NAMALWA (cell line): ENCODE data around the gene PDE4D.
"Not testable (repeated sequence)": the region's sequence is repeated elsewhere in the genome, so short reads cannot be mapped to it uniquely, and the experiment has no call there.

Experiments used
- DNase-seq: peaks from one replicate; pipeline ENCODE4 v3.0.0-alpha.2; 2015; ENCODE audit warnings: low spot score

The PDE4D gene

DNA sequence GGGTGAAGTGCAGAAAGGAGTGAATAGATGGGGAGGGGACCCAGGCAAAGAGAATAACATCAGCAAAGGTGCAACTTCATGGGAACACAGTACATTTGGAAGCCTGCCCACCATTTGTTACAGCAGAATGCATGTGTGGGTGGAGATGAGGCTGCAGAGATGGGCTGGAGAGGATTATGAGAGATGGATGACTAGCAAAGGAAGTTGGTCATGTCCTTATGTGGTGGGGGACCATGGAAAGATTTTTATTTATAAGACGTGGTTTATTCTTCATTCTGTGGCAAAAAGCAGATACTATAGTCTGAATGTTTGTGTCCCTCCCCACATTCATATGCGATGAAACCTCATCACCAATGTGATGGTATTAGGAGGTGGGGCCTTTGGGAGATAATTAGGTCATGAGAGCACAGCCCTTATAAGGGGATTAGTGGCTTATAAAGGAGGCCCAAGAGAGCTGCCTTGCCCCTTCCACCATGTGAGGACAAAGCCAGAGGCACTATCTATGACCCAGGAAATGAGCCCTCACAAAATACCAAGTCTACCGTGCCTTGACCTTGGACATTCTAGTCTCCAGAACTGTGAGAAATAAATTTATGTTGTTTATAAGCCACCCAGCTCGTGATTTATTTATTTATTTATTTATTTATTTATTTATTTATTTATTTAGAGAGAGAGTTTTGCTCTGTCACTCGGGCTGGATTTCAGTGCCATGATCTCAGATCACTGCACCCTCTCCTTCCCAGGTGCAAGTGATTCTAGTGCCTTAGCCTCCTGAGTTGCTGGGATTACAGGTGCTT is 827.0 kb downstream of the PDE4D start:
- DNase-seq = no peak

GRCh38 chr5:59065554-59065953 is 828.0 kb downstream of the PDE4D start:
- no peak for DNase-seq

DNA sequence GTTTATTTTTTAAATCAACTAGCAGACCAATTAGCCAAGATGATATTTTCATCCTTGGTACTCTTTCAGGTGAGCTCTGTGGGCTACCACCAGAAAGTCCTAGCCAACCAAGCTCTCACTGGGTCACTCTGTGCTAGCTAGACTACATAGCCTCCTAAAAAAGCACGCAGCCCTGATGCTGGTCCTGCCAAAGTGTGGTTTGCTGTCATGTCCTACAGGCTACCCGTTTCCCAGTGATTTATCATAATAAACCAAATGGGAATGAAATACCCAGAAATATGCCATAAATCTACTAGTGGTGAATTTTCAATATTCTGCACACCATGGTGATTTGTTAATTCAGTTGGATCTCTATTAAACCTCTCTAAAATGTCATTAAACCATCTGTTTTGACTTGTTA is 829.2 kb downstream of the PDE4D start:
- no peak for DNase-seq

GRCh38 chr5:59062986-59063683 is 830.4 kb downstream of the PDE4D start:
- no peak for DNase-seq

DNA sequence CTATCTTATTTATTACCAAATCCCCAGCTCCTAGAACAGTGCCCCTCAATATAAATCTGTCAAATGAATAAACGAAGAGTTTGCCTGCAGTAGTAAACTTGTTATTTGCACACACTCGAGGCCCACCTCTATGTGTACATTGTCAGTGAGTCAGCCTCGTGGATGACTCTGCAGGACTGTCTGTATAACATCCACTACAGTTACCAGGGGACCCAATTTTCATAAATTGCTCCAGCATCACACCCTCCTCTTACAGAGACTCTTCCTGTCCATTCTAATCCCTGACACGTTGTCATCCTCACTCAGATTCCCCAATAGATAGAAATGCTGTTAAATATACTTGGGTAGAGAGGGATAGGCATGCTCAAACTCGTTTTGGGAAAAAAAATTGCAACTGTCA is 832.1 kb downstream of the PDE4D start:
- no peak for DNase-seq

DNA sequence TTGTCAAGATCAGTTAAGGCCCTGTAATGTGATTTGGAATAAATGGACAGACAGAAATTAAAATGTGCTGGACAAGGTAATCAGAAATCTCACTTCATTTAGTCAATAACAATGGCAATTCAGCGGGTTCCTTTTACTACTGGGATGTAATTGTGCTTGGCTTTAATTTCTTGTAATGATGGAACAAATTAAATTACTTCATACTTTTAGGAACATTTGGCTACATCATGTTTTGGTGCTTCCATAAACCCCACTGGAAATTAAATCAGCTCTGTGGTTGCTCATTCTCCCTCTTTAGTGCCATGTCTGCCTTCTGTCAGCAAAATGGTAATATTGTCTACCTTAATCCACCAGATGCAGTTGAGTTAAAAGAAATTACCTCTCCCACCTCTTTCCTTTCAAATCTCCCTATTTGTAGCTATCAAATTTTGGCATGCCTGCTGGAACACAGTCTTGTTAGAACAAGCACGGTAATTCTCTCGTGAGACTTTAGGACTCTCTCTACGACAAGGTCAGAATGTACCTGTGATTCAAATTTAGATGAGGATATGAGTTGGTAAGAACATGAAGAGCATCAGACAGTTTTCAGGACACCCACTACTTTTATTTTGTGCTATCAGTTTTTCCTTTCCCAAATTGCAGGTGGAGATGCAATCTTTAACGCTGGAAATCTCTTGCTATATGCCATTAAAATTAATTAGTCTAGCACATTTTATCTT is 834.4 kb downstream of the PDE4D start:
- no peak for DNase-seq

DNA sequence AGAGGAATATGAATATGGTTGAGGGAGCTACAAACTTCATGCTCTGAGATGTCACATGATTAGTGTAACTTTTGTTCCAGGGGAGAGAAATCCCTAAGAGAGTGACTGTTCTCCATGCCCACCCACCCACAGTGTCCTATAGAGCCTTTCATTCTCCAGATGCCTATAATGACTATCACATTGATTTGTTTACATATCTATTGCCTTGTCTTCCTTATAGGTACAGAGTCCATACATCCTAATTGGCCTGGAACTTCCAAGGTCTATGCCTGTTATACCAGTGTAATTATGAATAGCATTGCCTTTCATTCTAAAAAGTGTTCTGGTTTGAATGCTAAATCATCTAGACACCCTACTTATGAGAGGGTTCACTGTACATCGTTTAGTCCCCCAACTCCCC is 835.3 kb downstream of the PDE4D start:
- DNase-seq = no peak

- not testable (repeated sequence) for DNase-seq
Observed at GRCh38 chr5:59056599-59056998, 836.9 kb downstream of the PDE4D start.

GRCh38 chr5:59055745-59056448 is 837.6 kb downstream of the PDE4D start:
- DNase-seq = no peak

DNA sequence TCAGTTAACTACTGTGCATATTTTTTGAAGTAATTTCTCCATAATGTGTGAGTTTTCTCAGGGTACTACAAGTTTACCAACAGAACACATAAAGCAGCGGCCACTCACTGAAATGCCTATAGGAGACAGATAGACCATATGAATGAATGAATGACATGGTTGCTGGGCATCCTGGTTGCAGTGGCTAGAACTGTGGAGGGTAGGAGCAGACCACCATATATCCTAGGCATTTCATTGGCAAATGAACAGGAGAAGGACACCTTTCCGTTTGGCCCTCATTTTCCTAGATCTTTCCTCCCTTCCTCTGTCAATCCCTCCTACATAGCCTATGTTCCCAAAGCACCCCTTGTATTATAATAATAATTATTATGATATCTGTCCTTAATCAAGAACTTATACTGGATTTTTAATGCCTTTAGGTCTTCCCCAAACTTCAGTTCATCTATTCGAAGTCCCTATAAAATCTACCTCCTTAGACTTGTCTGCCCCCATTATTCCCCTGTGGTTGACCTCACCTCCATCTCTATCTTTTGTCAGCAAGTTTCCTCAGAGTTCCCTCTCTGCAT is 838.5 kb downstream of the PDE4D start:
- no peak for DNase-seq

DNA sequence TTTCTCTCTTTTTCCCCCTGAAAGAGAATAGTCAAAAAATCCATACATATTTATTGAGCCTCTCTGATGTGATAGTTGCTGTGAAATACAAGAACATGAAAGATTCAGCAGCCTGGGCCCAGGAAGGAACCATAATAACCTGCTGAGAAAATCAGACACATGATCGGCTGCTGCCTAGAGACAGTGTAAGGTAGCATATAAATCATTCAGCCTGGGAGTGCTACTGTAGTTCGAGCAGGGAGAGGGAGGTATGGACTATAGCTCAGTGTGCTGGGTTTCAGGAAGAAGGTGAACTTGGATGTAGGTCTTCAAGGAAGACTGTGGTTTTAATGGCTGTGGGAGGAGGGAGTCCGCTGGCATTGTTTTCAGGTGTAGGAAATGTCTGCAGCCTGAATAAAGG is 841.6 kb downstream of the PDE4D start:
- no peak for DNase-seq

DNA sequence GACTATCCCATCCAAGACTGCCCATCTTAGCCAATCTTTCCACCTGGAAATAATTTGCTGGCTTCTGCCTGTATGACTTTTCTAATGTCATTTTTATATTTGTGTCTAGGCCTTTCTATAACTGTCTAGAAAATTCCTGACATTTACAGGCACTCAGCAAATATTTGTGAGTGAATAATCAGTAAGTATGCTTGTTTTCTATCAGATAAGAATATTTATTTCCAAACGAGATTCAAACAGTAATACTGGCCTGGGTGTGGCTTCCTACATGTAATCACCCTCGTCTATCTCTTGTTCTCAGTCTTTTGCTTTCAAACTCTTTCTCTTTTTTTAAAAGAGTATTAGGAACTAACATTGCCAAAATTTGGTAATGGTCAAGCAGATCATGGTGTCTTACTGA is 844.4 kb downstream of the PDE4D start:
- no peak for DNase-seq

- DNase-seq = no peak
Observed at GRCh38 chr5:59042201-59043055, 851.1 kb downstream of the PDE4D start.

DNA sequence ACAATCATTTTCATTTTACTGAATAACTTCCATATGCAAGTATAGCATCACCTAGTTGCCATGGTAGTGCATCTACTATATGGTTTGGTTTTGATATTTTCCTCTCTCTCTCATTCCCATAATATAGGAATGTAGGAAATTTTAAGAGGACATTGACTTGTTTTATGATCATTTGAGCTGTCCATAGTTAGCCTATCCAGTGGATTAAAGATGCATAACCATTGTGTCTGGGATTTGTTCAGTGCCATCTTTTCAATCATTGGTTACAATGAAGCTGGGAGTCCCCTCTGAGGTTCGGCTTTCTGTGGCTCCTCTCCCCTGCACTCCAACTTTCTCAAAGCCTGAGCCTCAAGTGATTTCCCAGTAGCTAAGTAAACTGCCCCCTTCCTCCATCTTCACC is 852.2 kb downstream of the PDE4D start:
- no peak for DNase-seq

GRCh38 chr5:59040804-59041201 is 852.7 kb downstream of the PDE4D start:
- no peak for DNase-seq

- DNase-seq = no peak
Observed at GRCh38 chr5:59040024-59040803, 853.3 kb downstream of the PDE4D start.

DNA sequence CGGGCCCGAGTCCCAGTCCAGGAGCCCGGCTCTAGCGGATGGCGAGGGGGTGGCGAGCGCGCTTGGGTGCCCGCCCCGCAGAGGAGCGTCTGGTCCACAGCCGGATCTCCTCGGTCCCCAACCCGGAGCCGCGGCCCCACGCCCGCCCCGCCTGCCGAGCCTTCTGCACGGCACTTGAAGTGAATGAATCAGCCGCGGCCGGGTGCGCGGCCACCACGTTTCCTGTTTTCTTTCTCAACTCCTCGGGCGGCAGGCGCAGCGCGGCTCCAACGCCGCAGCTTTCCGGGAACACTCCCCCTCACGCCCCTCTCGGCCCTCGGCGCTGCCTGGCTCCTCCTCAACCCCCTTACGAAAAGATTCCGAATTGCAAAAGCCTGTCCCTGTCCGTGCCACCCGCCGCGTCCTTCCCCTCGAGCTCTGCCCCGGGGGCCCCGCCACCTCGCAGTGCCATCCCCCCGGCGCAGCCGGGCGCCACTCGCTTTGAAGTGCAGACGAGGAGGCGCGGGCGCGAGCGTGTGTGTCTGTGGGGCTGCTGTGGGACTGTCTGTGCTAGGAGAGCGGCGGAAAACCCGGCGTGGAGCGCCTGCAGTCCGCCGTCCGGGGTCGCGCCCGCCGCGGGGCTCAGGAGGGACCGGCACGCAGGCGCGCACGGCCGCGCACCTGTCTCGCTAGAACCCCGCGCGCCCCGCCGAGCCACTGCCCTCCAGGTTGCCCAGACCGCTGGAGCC is 854.1 kb downstream of the PDE4D start:
- no peak for DNase-seq

- DNase-seq = no peak
Observed at GRCh38 chr5:59038798-59039295, 854.7 kb downstream of the PDE4D start.
